Mesenchymal stem cell (in vitro differentiated cells and primary cell): ENCODE results near the gene POTEI. TPM values are rescaled to one million over a fixed set of nuclear protein-coding genes. Genes with fewer than 3 reads are reported as not detected.
"Not testable (repeated sequence)": the region's sequence is repeated elsewhere in the genome, so short reads cannot be mapped to it uniquely, and the experiment has no call there.

Experiments used
- DNase-seq: peaks from one replicate; pipeline ENCODE4 v3.0.0-alpha.2; 2013
- H2AFZ ChIP-seq: one replicate; pipeline ENCODE4 v1.6.1; 2013; ENCODE audit warnings: low read depth, mild to moderate bottlenecking, control low read depth, inconsistent platforms, low read length, moderate library complexity
- H2AK5ac ChIP-seq: 2 replicates; pipeline ENCODE4 v1.6.1; 2013; ENCODE audit warnings: low read length, moderate library complexity, mild to moderate bottlenecking, inconsistent platforms; ENCODE audit not compliant: severe bottlenecking
- H2BK120ac ChIP-seq: one replicate; pipeline ENCODE4 v1.6.1; 2013; ENCODE audit warnings: low read depth, mild to moderate bottlenecking, inconsistent platforms, low read length, moderate library complexity
- H2BK12ac ChIP-seq, 2 experiments: one replicate each; pipeline ENCODE4 v1.6.1; 2013; ENCODE audit warnings: inconsistent platforms in 2 of 2, low read length in 2 of 2, mild to moderate bottlenecking in 2 of 2, moderate library complexity in 2 of 2, control low read depth in 1 of 2
- H2BK15ac ChIP-seq: one replicate; pipeline ENCODE4 v1.6.1; 2013; ENCODE audit warnings: mild to moderate bottlenecking, low read depth, inconsistent platforms; ENCODE audit not compliant: poor library complexity, severe bottlenecking
- H2BK5ac ChIP-seq: 2 replicates; pipeline ENCODE4 v1.6.1; 2013; ENCODE audit warnings: low read depth, mild to moderate bottlenecking, low read length, control low read depth, inconsistent platforms; ENCODE audit not compliant: poor library complexity, severe bottlenecking
- H3K14ac ChIP-seq, 2 experiments: one replicate each; pipeline ENCODE4 v1.6.1; 2013; ENCODE audit warnings: inconsistent platforms in 2 of 2, low read length in 2 of 2, control low read depth in 1 of 2, mild to moderate bottlenecking in 1 of 2, moderate library complexity in 1 of 2
- H3K18ac ChIP-seq, 2 experiments: one replicate each; pipeline ENCODE4 v1.6.1; 2013; ENCODE audit warnings: inconsistent platforms in 2 of 2, low read length in 2 of 2, control low read depth in 1 of 2, low read depth in 1 of 2, mild to moderate bottlenecking in 1 of 2
- H3K23ac ChIP-seq, 2 experiments: one replicate each; pipeline ENCODE4 v1.6.1; 2013; ENCODE audit warnings: inconsistent platforms in 2 of 2, low read length in 2 of 2, mild to moderate bottlenecking in 2 of 2, moderate library complexity in 2 of 2, control low read depth in 1 of 2
- H3K27ac ChIP-seq: 2 replicates; pipeline ENCODE4 v1.5.1; 2013; ENCODE audit warnings: mild to moderate bottlenecking, moderate library complexity, low read length, control low read depth, inconsistent platforms; ENCODE audit not compliant: poor library complexity, severe bottlenecking
- H3K27me3 ChIP-seq, 2 experiments: 2 replicates each; pipeline versions ENCODE4 v1.6.1 to v1.7.0; 2013; ENCODE audit warnings: low read length in 2 of 2, mild to moderate bottlenecking in 2 of 2, moderate library complexity in 2 of 2, control low read depth in 1 of 2, inconsistent platforms in 1 of 2; ENCODE audit not compliant: control insufficient read depth in 1 of 2, insufficient read depth in 1 of 2
- H3K36me3 ChIP-seq, 2 experiments: 2 replicates each; pipeline versions ENCODE4 v1.6.1 to v1.7.0; 2013; ENCODE audit warnings: low read length in 2 of 2, control low read depth in 1 of 2, inconsistent platforms in 1 of 2, low read depth in 1 of 2, mild to moderate bottlenecking in 1 of 2; ENCODE audit not compliant: insufficient read depth in 2 of 2, control insufficient read depth in 1 of 2
- H3K4ac ChIP-seq, 2 experiments: one replicate each; pipeline ENCODE4 v1.6.1; 2013; ENCODE audit warnings: inconsistent platforms in 2 of 2, low read length in 2 of 2, mild to moderate bottlenecking in 2 of 2, moderate library complexity in 2 of 2, control low read depth in 1 of 2, low read depth in 1 of 2
- H3K4me1 ChIP-seq: 2 replicates; pipeline ENCODE4 v1.6.1; 2013; ENCODE audit warnings: low read depth, low read length, control low read depth; ENCODE audit not compliant: control insufficient read depth, insufficient read depth
- H3K4me2 ChIP-seq: 2 replicates; pipeline ENCODE4 v1.6.1; 2013; ENCODE audit warnings: low read length, mild to moderate bottlenecking, inconsistent platforms; ENCODE audit not compliant: poor library complexity, severe bottlenecking
- H3K4me3 ChIP-seq, 2 experiments: 2 replicates each; pipeline versions ENCODE4 v1.5.1 to v1.7.0; 2013; ENCODE audit warnings: low read length in 2 of 2, mild to moderate bottlenecking in 2 of 2, control low read depth in 1 of 2, low read depth in 1 of 2; ENCODE audit not compliant: insufficient read depth in 1 of 2
- H3K79me1 ChIP-seq: replicated peaks from 2 replicates; pipeline ENCODE4 v1.6.1; 2013; ENCODE audit warnings: mild to moderate bottlenecking, control low read depth, low read length, inconsistent platforms; ENCODE audit not compliant: poor library complexity, severe bottlenecking
- H3K9ac ChIP-seq: 2 replicates; pipeline ENCODE4 v1.7.0; 2013; ENCODE audit warnings: mild to moderate bottlenecking, low read length, moderate library complexity
- H3K9me3 ChIP-seq: 2 replicates; pipeline ENCODE4 v1.7.0; 2013; ENCODE audit warnings: mild to moderate bottlenecking, low read length; ENCODE audit not compliant: control insufficient read depth
- H4K8ac ChIP-seq: one replicate; pipeline ENCODE4 v1.6.1; 2013; ENCODE audit warnings: inconsistent platforms, mild to moderate bottlenecking, low read length, moderate library complexity
- H4K91ac ChIP-seq: one replicate; pipeline ENCODE4 v1.6.1; 2013; ENCODE audit warnings: mild to moderate bottlenecking, low read length, inconsistent platforms
- WGBS: methylation state at CpG from one replicate; pipeline ENCODE4 v1.1.7; 2013; ENCODE audit warnings: mixed read lengths; 5-methylcytosine and 5-hydroxymethylcytosine counted together
- small RNA-seq: library from polyadenylated mRNA; stranded (forward); fragments of <200 nt; extraction: miRNeasy Mini kit (QIAGEN cat#:217004); gene quantifications from one replicate; pipeline ENCODE3, GENCODE V24; 2013; ENCODE audit warnings: low read depth

Gene POTEI

GRCh38 chr2:130427631-130428030, 81.5 kb downstream of the POTEI start:
- H3K14ac ChIP-seq, H3K9me3 ChIP-seq: not testable (repeated sequence)
- WGBS: 52% methylated on average over 28 of the region's 34 CpGs

GRCh38 chr2:130418845-130419244, 90.3 kb downstream of the POTEI start:
- not testable (repeated sequence) for H3K9ac ChIP-seq, H3K79me1 ChIP-seq, H3K4me2 ChIP-seq, H3K9me3 ChIP-seq, H3K23ac ChIP-seq, H3K18ac ChIP-seq, H2BK15ac ChIP-seq, H3K14ac ChIP-seq, H4K8ac ChIP-seq, H2AK5ac ChIP-seq, DNase-seq, H3K4me3 ChIP-seq, H3K36me3 ChIP-seq, H3K4me1 ChIP-seq, H3K4ac ChIP-seq, H3K27ac ChIP-seq, H3K27me3 ChIP-seq, H2BK12ac ChIP-seq, H2BK5ac ChIP-seq, H2BK120ac ChIP-seq, H4K91ac ChIP-seq, H2AFZ ChIP-seq
- WGBS: 70% methylated on average over 1 of the region's 1 CpG

More at GRCh38 chr2:130427631-130428030, 81.5 kb downstream of the POTEI start:
- H3K4me3 ChIP-seq: peak overlapping the region in 1 of 2 experiments; percentile 56
- not testable (repeated sequence) for H4K8ac ChIP-seq, H3K4me2 ChIP-seq, H2BK5ac ChIP-seq, H3K9ac ChIP-seq, H3K4ac ChIP-seq, H2AK5ac ChIP-seq, H2BK15ac ChIP-seq, H3K36me3 ChIP-seq, H3K23ac ChIP-seq, H3K79me1 ChIP-seq, H3K27me3 ChIP-seq, H4K91ac ChIP-seq, H3K18ac ChIP-seq, H2BK12ac ChIP-seq, H2AFZ ChIP-seq, H2BK120ac ChIP-seq, H3K4me1 ChIP-seq, H3K27ac ChIP-seq
- DNase-seq: peak; percentile 5

- not testable (repeated sequence) for H2AK5ac ChIP-seq, H3K36me3 ChIP-seq, H4K8ac ChIP-seq, H3K9ac ChIP-seq, H2BK5ac ChIP-seq, H3K9me3 ChIP-seq, H3K27me3 ChIP-seq, H2BK120ac ChIP-seq, H3K4me3 ChIP-seq, H2BK15ac ChIP-seq, H4K91ac ChIP-seq, DNase-seq, H3K23ac ChIP-seq, H3K4ac ChIP-seq, H2BK12ac ChIP-seq, H3K27ac ChIP-seq, H3K79me1 ChIP-seq, H2AFZ ChIP-seq, H3K18ac ChIP-seq, H3K14ac ChIP-seq, H3K4me2 ChIP-seq, H3K4me1 ChIP-seq
- WGBS: no CpG with 5 or more reads among the region's 1 CpG
Measured at GRCh38 chr2:130416693-130417092, 92.4 kb downstream of the POTEI start.

Small RNA genes within 50 kb of the gene (small RNA-seq; reads per million reads assigned to genes)
- not detected for gene RF00017
- gene RNU6-473P: not detected
